Activated CD4-positive, CD25-positive, alpha-beta regulatory T cell treated with anti-CD3 and anti-CD28 coated beads, Interleukin-2, amount 50 U/mL, for 24 hours (primary cell): Measurements from ENCODE around the gene MYOM1.
"Not testable (repeated sequence)": the region's sequence is repeated elsewhere in the genome, so short reads cannot be mapped to it uniquely, and the experiment has no call there.

Experiments
- ATAC-seq, 2 donors: fragments of 150-1000 bp; cut with Tn5 transposase; one replicate each; pipeline ENCODE4 v1.10.0; 2021; ENCODE audit warnings: mild to moderate bottlenecking in 1 of 2, moderate library complexity in 1 of 2

The MYOM1 gene

DNA sequence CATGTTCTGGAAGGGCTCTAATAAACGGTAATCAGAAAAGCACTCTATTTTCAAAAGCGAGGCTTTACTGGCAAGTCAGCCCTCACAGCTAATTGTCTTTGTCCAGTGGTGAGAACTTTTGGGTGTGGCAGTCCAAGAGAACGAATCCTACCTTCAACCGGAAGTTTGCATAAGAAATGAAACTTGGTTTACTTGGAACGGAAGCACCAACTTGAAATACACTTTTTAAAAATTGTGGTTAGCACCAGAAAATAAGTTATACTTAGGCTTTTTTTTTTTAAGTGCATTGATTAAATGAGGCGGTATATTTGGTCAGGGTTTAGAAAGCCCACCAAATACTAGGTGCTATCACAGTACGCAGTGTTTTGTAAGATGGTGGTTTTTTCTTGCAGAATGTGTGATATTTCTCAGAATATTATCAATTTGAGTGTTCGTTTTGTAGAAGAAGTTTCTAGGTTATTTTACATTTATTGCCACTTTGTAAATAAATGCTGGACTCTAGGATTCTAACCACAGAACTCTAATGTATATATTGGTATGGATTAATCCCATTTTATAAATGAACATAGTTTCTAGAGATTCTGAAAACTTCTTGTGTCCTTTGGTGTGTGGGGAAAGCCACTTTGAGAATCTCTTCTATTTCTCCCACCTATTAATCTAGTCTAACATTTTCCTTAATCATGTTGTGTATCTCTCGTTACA is 29.0 kb upstream of the MYOM1 start:
- no peak for ATAC-seq

DNA sequence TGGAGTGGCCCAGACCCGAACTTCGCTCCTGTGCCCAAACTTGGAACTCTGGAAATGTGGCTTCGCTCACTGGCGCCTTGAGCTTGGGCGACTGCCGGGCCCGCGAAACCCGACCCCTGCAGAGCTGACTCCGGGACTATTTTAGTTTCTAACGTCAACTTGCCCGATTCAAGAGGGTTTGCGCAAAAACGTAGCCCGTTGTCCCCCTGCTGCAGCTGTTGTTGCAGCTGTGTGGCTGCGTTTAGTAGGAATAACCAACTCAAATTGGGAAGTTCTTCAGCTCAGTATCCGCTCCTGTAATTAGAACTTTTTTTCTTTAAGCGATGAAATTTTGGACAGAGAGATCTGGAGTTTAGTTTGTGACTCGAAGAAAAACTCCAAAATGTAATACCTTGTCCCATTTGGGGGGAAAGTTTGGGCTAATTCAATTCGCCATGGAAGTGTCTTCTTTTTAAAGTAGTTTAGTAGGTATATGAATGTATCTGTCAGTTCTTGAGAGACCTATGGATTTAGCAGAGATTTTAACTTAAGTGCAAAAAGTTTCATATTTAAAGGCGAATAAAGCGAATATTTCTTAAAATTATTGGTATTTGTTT is 28.4 kb upstream of the MYOM1 start:
- ATAC-seq = no peak

DNA sequence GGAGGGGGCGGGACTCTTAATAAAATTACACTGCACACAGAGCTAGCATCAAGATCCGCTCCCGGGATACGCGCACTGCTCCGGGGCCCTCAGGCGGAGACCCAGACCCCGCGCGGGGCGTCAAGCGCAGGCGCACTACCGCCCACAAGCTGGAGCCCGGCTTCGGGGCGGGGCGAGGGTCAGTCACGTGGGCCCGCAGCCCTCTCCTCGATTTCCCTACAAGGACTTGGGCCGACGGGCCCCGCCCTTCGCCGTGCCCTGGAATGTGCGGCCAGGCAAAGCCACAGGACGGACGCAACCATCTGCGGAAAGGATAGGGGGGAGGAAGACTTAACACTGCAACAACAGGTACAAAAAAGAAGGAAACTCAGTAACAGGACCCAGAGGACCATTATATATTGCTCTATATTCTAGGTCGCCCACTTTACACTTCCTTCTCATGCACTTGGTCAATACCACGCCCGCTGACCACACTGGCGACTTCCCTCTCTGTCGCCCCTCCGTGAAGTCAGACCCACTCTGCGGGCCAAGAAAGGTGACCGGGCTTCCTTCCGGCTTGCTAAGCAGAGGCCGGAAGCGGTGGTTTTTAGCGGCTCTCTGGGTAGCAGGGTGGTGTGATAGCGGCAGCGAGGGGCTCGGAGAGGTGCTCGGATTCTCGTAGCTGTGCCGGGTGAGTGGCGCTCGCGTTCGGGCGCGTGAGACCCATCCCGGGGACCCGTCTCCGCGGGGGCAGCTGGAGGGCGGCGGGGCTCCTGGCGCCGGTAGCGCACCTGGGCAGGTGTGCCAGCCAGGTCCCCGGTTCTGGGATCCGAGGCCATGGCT is 27.7 kb upstream of the MYOM1 start, which contains the start of gene MYL12A:
Gene MYL12A, plus strand, starts transcription at position 562 of the 822 bp plus-strand sequence. CDS start 5,447 bp downstream, outside the sequence.
- ATAC-seq = peak; percentile 82 to 84

DNA sequence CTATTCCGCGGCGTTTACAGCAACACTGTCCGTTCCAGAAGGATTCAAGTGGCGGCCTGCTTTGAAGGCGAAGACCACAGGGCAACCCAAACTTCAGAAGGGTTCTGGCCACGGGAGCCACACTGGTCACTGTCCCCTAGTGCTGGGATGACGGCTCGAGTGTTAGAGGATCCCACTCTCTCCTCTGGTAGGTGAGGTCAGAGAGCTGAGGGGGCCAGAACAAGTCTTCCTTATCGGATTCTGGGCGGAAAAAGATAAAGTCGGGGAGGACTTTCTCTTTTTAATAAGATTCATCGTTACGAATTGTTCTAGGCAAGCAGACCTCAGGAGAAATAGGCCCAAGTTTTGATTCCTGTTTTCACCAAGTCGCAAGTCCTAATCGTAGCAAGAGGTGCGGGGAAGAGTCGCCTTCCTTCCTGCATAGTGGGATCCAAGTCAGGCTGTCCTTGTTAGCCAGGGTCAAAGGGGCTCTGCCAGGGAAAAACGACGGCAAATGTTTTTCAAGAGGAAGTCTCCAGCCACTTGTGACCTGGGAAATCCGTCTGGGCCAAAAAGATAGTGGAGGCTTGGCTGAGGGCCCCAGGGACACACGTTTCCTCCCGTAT is 27.0 kb upstream of the MYOM1 start:
- no peak for ATAC-seq

DNA sequence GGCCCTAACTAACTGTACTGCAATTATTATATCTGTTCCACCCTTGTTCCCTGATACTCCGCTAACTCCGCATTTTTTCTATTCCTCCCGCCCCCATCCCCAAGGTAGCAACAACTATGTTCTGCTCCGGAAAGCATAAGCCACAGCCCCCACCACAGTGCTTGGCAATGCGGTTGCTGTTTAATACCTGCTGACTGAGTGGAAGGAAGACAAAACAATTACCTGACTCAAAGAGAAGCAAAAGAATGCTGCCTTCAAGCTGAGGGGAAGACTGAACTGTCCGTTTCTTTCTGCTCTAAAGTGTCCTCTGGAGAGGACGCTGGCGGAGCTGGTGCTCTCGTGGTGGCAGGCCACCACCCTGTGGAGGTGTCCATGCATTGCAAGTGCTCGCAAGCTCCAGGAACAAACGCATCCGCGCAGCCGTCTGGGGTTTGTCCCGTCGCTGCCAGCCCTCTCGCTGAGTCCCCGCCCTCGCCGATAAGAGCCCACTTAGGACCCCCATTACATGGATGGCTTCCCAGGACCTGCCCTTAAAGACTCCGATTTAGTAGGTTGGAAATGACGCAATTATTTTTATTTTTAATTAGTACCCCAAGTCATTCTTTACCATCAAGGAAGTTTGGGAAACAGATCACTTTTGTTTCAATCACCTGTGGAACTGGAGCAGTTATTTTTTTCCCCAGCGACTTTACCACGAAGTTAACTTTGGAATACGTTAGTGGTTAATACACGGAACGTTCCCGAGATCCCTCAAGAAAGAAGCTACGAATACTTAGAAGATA is 26.3 kb upstream of the MYOM1 start:
- peak; percentile 50 to 62 for ATAC-seq

DNA sequence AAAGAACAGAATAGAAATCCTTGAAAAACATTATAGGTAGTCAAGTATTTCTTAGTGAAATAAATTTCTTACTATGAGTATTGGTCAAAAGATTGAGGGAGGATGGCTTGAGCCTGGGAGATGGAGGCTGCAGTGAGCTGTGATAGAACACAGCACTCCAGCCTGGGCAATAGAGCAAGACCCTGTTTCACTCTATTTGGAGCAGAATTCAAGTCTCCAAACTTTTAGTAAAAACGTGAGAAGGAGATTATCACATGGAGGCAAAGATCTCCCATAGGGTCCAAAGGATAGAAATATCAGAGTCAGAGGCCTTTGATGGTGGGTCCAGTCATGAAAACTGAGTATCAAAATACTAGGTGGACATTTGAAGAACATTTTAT is 25.4 kb upstream of the MYOM1 start:
- no peak for ATAC-seq

DNA sequence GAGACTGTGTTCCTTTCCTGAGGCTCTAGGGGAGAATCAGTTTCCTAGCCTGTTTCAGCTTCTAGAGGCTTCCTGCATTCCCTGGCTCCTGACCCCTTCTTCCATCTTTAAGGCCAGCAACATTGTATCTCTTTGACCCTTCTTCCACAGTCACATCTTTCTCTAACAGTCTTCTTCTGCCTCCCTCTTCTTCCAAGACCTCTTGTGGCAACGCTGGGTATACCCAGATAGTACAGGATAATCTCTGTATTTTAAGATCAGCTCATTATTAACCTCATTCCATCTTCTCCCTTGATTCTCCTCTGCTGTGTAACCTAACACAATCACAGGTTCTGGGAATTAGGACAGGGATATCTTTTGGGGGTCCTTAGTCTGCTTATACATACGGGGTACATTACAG is 19.0 kb upstream of the MYOM1 start:
- ATAC-seq = no peak

DNA sequence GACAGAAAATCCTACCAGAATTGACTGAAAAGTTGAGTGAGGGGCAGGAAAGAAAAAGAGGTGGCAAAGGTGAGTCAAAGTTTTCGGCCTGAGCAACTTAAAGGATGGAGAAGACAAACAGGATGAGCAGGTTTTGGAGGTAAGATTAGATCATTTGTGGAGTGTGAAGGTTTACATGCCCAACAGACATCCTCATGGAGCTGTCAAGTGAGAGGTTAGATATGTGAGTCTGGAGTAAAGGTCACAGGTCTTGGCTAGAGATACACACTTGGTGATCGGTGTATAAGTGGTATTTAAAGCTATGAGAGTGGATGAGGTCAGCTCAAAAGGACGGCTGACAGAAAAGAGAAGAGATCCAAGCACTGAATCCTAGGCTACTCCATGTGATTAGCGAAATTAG is 16.7 kb upstream of the MYOM1 start:
- ATAC-seq = no peak

DNA sequence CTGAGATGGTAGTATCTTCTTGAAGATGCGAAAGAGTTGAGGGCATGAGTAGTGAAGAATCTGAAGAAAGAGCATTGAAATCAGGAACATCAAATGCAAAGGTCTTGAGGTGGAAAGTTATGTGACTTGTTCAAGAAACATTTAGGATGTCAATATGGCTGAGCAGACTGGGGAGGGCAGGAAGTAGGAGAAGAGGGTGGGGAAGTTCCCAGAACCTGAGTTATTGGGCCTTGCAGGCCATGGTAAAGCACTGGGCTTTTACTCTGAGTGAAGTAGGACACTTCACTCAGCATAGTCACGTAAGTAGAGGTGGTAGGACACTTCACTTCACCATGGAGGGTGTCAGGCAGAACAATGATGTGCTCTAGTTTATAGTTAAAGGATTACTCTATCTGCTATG is 16.1 kb upstream of the MYOM1 start:
- ATAC-seq = no peak

DNA sequence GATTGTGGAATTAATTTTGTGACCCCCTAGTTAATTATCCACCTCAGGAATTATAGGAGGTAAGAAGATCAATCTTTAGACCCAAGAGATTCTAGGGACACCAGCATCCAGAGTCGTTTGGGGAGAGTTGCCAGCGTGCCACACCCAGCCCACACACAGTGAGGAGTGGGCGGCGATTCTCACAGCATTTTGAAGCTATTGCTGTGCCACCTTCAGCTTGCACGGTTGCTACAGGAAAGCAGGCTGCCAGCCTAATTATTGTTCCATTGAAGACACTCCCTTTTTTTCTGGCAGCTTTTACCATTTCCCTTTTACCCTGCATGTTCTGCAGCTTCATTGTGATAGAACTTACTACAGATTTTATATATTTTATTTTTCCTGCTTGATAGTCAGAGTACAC is 14.7 kb upstream of the MYOM1 start:
- no peak for ATAC-seq

DNA sequence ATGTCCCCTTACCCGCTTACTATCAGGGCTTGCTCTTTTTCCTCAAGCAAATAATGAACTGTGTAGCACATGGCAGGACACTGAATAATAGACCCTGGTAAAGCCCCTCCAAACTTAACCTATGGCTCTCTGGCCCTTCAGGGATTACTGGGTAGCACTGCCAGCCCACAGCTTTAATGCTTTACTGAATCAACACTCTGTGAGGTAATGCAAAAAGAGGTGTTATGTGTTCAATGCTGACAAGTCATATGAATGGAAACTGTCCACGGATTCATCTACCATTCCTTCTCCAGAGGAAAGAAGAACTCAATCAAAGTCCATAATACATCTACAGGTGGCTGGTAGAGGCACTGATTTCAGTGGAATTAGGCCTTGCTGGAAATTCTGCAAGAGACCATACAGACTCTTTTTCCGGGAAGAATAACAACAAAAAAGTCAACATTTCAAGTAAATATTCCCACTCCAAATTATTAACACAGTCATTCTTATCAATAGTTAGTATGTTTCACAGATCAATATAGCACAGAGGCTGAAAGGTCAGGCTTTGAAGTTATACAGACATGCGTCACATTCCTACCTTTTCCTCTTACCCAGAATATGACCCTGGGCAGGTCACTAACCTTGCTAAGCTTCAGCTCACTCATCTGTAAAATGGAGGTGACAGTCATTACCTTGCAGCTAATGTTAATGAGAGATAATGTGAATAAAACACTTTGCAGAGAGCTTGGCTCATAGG is 13.8 kb upstream of the MYOM1 start:
- no peak for ATAC-seq

DNA sequence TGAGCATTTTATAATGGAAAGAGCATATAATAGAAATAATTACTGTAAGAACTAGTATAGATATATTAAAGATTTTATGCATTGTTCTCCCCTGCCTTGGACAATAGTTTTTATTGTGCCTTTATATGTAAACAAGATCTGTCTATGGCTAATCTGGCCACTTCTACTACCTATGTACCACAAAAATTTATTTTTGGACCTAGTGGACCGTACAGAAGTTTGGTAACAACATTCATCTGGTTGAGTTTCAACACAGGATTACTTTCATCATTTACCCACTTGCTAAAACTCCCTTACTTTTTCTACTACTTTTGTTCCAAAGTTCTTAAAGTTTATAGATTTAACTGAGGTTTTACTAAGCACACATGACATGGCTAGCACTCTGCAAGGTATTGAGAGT is 13.2 kb upstream of the MYOM1 start:
- ATAC-seq = no peak

DNA sequence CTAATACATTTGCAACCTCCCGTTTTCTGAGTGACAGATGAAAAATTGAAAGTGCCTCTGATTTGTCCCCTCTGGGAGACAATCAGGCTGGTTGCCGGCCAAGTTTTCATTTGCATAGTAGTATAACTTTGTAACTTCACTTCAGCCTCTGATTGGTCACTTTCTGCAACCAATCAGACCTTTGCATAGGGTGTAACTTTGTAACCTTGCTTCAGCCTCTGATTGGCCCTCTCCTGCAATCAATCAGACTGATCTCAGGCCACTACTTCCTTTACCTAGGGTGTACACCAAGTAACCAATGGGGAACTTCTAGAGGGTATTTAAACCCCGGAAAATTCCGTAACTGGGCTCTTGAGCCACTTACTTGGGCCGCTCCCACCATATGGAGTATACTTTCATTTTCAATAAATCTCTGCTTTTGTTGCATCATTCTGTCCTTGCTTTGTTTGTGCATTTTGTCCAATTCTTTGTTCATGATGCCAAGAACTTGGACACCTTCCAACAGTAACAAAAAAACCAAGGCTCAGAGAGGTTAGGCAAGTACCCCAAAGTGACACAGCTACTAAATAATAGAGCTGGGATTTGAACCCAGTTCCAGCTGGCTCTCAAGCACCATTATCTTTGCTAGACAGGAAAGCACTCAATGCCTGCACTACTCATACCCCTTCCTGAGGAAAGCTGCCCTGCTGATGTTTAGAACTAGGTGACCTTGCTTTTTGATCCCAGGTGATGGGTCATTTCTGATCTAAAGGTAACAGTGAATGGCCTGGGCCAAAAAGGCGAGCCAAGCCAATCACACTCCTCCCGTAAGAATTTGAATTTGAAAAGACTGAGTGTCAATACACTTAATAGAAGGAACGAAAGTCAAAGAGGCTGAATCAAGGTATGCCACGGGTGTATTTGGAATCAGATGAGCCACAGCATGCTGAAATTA is 10.9 kb upstream of the MYOM1 start:
- ATAC-seq = no peak

DNA sequence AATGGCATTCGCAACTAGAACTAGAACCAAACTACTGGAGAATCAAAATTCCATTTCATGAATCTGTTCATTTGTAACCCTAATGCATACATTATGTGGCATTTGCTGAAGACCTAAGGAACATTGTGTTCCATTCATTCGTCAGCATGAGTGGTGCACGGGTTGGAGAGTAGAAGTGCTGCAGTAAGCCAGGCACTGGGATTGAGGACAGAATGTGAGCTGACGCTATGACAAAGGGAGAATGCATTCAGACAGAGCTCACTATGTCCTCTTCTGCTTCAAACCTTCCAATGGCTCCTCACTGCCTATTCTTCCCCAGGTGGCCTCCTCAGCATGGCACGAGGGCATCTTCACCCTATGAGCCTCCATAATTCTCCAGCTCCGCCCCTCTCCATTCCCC is 6.3 kb upstream of the MYOM1 start:
- no peak for ATAC-seq

DNA sequence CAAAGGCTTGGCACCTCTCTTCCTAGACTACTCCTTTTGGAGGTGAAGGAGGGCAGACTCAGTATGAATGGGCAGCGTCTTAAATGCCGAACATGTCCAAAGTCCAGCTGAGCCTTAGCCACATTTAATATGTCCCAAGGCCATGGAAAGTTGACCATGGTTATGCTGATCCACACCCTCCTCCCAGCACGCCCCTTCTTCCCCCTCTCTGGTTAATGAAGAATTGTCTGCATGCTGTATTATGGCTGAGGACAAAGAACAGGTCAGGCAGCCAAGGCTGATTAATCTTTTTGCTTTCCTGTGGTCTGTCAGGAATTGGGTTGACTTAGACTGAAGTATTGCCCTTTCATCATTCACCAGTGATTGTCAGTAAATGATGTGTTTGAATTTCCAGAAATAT is 5.8 kb upstream of the MYOM1 start:
- ATAC-seq = no peak

DNA sequence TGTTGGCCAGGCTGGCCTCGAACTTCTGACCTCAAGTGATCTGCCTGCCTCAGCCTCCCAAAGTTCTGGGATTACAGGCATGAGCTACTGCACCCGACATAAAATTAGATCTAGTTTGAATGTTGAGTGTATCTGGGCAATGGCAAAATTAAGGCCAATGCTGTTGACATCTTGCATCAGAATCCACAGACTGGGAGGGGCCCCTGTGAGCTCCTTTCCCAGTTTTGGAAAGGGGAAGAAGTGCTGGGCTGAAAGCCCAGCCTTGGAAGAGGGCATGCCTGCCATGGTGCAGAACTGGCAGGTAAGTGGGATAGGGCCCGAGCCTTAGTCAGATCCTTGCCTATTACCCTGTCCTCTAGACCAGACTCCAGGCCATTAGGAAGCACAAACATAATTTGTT is 4.5 kb upstream of the MYOM1 start:
- ATAC-seq = no peak

DNA sequence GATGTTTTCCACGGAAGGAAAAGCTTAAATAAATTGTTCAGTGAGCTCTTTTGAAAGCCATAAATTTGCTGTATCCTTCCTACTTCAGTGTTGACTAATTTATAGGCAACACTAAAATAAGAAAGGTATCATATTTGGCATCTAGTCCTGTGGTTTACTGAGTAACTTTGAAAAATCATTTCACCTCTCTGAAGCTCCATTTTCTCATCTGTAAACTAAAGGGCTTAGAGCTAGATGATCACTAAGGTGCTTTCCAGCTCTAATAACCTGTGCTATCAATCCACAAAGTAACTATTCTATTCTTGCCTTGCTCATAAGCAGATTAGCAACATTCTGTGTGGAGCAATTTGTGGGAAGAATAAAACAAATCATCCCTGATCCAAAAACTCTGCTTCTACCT is 3.6 kb upstream of the MYOM1 start:
- peak; percentile 21 to 68 for ATAC-seq

DNA sequence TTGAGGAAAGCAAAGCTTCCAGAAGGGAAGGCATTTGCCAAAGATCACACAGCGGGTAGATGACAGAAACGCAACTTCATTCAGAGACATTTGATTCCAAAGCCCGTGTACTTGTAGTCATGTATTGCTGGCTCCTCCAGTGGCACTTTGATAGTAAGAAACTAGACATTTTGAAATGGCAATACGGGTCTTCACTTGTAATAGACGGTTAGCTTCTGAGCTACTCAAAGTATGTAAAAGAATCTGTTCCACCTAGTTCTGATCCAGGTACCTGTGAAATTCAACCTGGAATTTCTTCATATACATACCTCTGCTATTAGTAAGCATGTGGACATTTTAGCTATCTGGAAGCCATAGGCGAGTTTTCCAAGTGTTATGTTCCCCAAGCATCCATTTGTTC is 1.7 kb upstream of the MYOM1 start:
- ATAC-seq = no peak

DNA sequence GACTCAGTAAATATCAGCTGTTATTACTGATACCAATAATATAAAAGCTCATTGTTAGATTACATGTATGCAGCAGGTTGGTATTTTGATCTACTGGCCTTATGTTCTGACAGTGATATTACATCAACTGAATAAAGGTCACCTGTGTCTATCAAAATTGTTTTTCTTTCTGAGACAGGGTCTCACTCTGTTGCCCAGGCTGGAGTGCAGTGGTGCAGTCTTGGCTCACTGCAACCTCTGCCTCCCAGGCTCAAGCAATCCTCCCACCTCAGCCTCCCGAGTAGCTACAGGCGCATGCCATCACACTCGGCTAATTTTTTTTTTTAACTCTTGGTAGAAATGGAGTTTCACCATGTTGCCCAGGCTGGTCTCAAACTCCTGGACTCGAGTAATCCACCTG is 1.1 kb upstream of the MYOM1 start:
- ATAC-seq = not testable (repeated sequence)

DNA sequence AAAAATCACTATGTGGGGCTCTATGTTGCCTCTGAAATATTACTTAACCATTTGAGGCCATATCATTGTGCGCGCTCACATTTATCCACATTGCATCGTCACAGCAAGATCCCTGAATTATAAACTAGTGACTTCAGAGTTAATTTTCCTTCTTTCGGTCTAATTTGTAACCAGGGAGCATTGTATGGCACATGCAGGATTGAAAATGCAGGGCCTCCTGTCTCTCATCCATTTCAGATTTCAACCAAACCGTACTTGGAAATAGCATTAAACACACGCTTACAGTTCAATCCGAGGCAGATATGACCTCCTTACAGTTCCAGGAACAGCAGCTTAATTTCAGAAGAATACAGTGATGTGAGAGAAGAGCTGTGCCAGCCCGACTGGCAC is 532 bp downstream of the MYOM1 start:
- no peak for ATAC-seq

DNA sequence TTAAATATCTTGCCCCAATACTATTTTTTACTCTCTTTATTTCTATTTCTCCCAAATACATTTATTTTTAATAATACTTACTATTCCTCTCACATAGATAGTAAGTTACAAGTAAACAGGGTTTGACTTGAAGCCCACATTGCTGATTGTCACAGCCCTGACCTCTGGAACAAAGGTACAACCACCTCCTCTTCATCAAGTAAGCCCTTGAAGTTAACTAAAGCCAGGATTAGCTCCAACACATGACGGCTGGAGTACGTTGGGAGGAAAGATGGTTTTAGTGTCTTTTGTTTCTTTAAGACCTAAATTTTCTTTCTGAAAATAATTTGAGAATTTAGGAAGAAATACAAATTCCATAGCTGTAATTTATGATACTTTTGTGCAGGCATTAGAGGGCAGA is 949 bp downstream of the MYOM1 start:
- no peak for ATAC-seq
